Measurements from ENCODE around the gene PACSIN3. TPM values are rescaled to one million over a fixed set of nuclear protein-coding genes. Genes with fewer than 3 reads are reported as not detected.

Gene PACSIN3
- total and polyA plus RNA-seq, 8 donors: 16.5 to 39.9 (median 29.6) TPM

GRCh38 chr11:47158242-47158641 is 28.0 kb downstream of the PACSIN3 start:
- peak in 3 of 4 donors; percentile 3 to 69 (median 23) for ATAC-seq
- intact Hi-C loops (cut with DNase I): loop anchor here in 1 of 3 donors (10.0 kb wide), 1 partner anchor 143 kb away; no protein-coding TSS in a partner anchor
- H3K27ac ChIP-seq: peak overlapping the region in 1 of 4 donors; percentile 68

GRCh38 chr11:47157805-47158204 is 28.4 kb downstream of the PACSIN3 start:
- intact Hi-C loops (cut with DNase I): loop anchor here in 1 of 3 donors (10.0 kb wide), 1 partner anchor 143 kb away; no protein-coding TSS in a partner anchor
- Histone ChIP-seq H3K27ac (peak overlapping the region in 1 of 4 donors; percentile 68), H3K27me3 (no peaks in the 10 kb centered on the region), H3K4me1 (peaks cover 2 to 12% (median 8%) of the 10 kb centered on the region in 3 donors), H3K9me3 (no peaks in the 10 kb centered on the region), H3K36me3 (no peaks in the 10 kb centered on the region), H3K4me3 (no peak overlapping the region)
- 73 to 75% methylated on average over 8 of the region's 8 CpGs for WGBS, 2 donors
- DNase-seq (no peak), ATAC-seq (no peak), FAIRE-seq (no peak)
- TF ChIP-seq CTCF (IDR thresholded peaks at IDR 0.05): no peak

More at GRCh38 chr11:47158242-47158641, 28.0 kb downstream of the PACSIN3 start:
- peaks cover 0 to 10% (median 8%) of the 10 kb centered on the region in 3 donors for H3K4me1 ChIP-seq
- no peak for FAIRE-seq
- 48 to 54% methylated on average over 5 of the region's 5 CpGs for WGBS, 2 donors
- H3K36me3 ChIP-seq: no peaks in the 10 kb centered on the region
- peak in 2 of 6 donors; percentile 55 to 59 for DNase-seq
- TF ChIP-seq CTCF (IDR thresholded peaks at IDR 0.05): no peak
- no peaks in the 10 kb centered on the region for H3K27me3 ChIP-seq
- H3K4me3 ChIP-seq: no peak overlapping the region
- no peaks in the 10 kb centered on the region for H3K9me3 ChIP-seq

DNA sequence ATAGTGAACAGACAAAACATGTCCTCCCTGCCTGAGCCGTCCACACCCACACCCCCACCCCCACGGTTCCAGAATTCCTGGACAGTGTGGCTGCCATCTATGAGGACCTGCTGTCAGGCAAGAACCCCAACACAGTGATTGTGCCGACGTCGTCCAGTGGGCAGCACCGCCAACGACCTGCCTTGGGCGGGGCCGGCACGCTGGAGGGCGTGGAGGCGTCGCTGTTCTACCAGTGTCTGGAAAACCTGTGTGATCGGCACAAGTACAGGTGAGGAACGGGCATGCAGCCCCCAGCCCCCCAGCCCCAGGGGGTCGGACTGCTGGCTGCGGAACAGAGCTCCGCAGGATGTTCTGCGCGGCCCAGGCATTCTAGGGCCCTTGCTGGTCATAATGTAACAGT is 29.3 kb downstream of the PACSIN3 start:
- ATAC-seq: no peak
- intact Hi-C loops (cut with DNase I): loop anchor here in 1 of 3 donors (10.0 kb wide), 1 partner anchor 142 kb away; no protein-coding TSS in a partner anchor
- peak overlapping the region in 1 of 4 donors; percentile 68 for H3K27ac ChIP-seq
- no peak overlapping the region for H3K4me3 ChIP-seq
- H3K4me1 ChIP-seq: peaks cover 5 to 15% (median 8%) of the 10 kb centered on the region in 3 donors
- no peak for FAIRE-seq
- 93 to 95% methylated on average over 20 of the region's 20 CpGs for WGBS, 2 donors
- TF ChIP-seq CTCF (IDR thresholded peaks at IDR 0.05): no peak
- DNase-seq: no peak
- H3K9me3 ChIP-seq: no peaks in the 10 kb centered on the region
- no peaks in the 10 kb centered on the region for H3K27me3 ChIP-seq
- H3K36me3 ChIP-seq: no peaks in the 10 kb centered on the region

GRCh38 chr11:47156333-47156732 is 29.9 kb downstream of the PACSIN3 start:
- no peaks in the 10 kb centered on the region for H3K36me3 ChIP-seq
- TF ChIP-seq CTCF (IDR thresholded peaks at IDR 0.05): no peak
- FAIRE-seq: no peak
- 94 to 95% methylated on average over 6 of the region's 6 CpGs for WGBS, 2 donors
- no peak for DNase-seq
- H3K27ac ChIP-seq: peak overlapping the region in 1 of 4 donors; percentile 20
- H3K9me3 ChIP-seq: no peaks in the 10 kb centered on the region
- no peaks in the 10 kb centered on the region for H3K27me3 ChIP-seq
- no peak for ATAC-seq
- no peak overlapping the region for H3K4me3 ChIP-seq
- peaks cover 5 to 15% (median 8%) of the 10 kb centered on the region in 3 donors for H3K4me1 ChIP-seq
- intact Hi-C loops (cut with DNase I): loop anchor here in 1 of 3 donors (10.0 kb wide), 1 partner anchor 142 kb away; no protein-coding TSS in a partner anchor

DNA sequence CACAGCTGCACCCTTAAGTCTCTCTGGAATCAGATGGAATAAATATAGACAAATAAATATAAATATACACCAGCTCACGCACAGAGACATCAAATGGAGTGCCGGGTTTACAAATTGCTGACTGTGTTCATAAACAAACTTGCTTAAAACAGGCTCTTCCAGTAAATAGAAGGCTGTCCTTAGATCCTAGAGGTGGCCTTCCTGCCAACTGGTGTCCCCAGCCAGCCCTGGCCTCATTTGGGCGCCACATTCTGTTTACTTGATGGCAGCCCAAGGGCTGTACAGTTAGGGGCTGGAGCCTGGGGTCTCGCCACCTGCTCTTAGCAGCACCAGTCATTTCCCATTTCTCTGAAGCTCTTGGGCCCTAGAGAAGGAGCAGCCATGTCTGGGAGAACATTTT is 30.4 kb downstream of the PACSIN3 start:
- peaks cover 5 to 15% (median 8%) of the 10 kb centered on the region in 3 donors for H3K4me1 ChIP-seq
- intact Hi-C loops (cut with DNase I): loop anchor here in 2 of 3 donors (2.0 to 10.0 kb wide), 2 partner anchors 141 to 269 kb away; no protein-coding TSS in a partner anchor
- no peaks in the 10 kb centered on the region for H3K27me3 ChIP-seq
- no peak for TF ChIP-seq CTCF (IDR thresholded peaks at IDR 0.05)
- FAIRE-seq: no peak
- H3K9me3 ChIP-seq: no peaks in the 10 kb centered on the region
- no peak for DNase-seq
- 73 to 77% methylated on average over 4 of the region's 4 CpGs for WGBS, 2 donors
- H3K4me3 ChIP-seq: no peak overlapping the region
- ATAC-seq: no peak
- peak overlapping the region in 1 of 4 donors; percentile 20 for H3K27ac ChIP-seq
- H3K36me3 ChIP-seq: no peaks in the 10 kb centered on the region
